Measurements from ENCODE around the gene KAZN.

The KAZN gene

GRCh38 chr1:14945132-14946010 is 346.9 kb downstream of the KAZN start:
- in situ Hi-C loops (cut with MboI; ENCODE audit: low sequenced_read_pairs), result no loop called here

GRCh38 chr1:14946011-14946359 is 347.5 kb downstream of the KAZN start:
- in situ Hi-C loops (cut with MboI; ENCODE audit: low sequenced_read_pairs), result no loop called here

- in situ Hi-C loops (cut with MboI; ENCODE audit: low sequenced_read_pairs), result no loop called here
These were observed 348.3 kb downstream of the KAZN start for GRCh38 chr1:14946684-14947238.

GRCh38 chr1:14947421-14947820 is 348.9 kb downstream of the KAZN start:
- in situ Hi-C loops (cut with MboI; ENCODE audit: low sequenced_read_pairs), result no loop called here

GRCh38 chr1:14948112-14948652 is 349.7 kb downstream of the KAZN start:
- in situ Hi-C loops (cut with MboI; ENCODE audit: low sequenced_read_pairs), result no loop called here

GRCh38 chr1:14949270-14949835 is 350.9 kb downstream of the KAZN start:
- in situ Hi-C loops (cut with MboI; ENCODE audit: low sequenced_read_pairs), result no loop called here

GRCh38 chr1:14949836-14950713 is 351.6 kb downstream of the KAZN start:
- in situ Hi-C loops (cut with MboI; ENCODE audit: low sequenced_read_pairs), result no loop called here

GRCh38 chr1:14951766-14952165 is 353.3 kb downstream of the KAZN start:
- in situ Hi-C loops (cut with MboI; ENCODE audit: low sequenced_read_pairs), result no loop called here

GRCh38 chr1:14952626-14953314 is 354.3 kb downstream of the KAZN start:
- in situ Hi-C loops (cut with MboI; ENCODE audit: low sequenced_read_pairs), result no loop called here

GRCh38 chr1:14954210-14954609 is 355.7 kb downstream of the KAZN start:
- in situ Hi-C loops (cut with MboI; ENCODE audit: low sequenced_read_pairs), result no loop called here

GRCh38 chr1:14954930-14955329 is 356.4 kb downstream of the KAZN start:
- in situ Hi-C loops (cut with MboI; ENCODE audit: low sequenced_read_pairs), result no loop called here

- in situ Hi-C loops (cut with MboI; ENCODE audit: low sequenced_read_pairs), result no loop called here
These were observed 356.9 kb downstream of the KAZN start for GRCh38 chr1:14955402-14955801.

GRCh38 chr1:14955976-14956375 is 357.5 kb downstream of the KAZN start:
- in situ Hi-C loops (cut with MboI; ENCODE audit: low sequenced_read_pairs), result no loop called here

GRCh38 chr1:14956579-14957195 is 358.2 kb downstream of the KAZN start:
- in situ Hi-C loops (cut with MboI; ENCODE audit: low sequenced_read_pairs), result no loop called here

GRCh38 chr1:14957375-14958098 is 359.1 kb downstream of the KAZN start:
- in situ Hi-C loops (cut with MboI; ENCODE audit: low sequenced_read_pairs), result no loop called here

GRCh38 chr1:14958249-14959058 is 360.0 kb downstream of the KAZN start:
- in situ Hi-C loops (cut with MboI; ENCODE audit: low sequenced_read_pairs), result no loop called here

GRCh38 chr1:14959059-14959694 is 360.7 kb downstream of the KAZN start:
- in situ Hi-C loops (cut with MboI; ENCODE audit: low sequenced_read_pairs), result no loop called here

- in situ Hi-C loops (cut with MboI; ENCODE audit: low sequenced_read_pairs), result no loop called here
These were observed 363.3 kb downstream of the KAZN start for GRCh38 chr1:14961661-14962267.

Data from HL-60/S4 (cell line).